Mucosa of descending colon (tissue), 3 donors: Measurements from ENCODE around the gene RLN2. TPM values are rescaled to one million over a fixed set of nuclear protein-coding genes. Genes with fewer than 3 reads are reported as not detected.
"Not testable (repeated sequence)": the region's sequence is repeated elsewhere in the genome, so short reads cannot be mapped to it uniquely, and the experiment has no call there.

Experiments used
- ATAC-seq: fragments of 200-7000 bp; cut with Tn5 transposase; one replicate; pipeline ENCODE4 v1.9.1; 2020; ENCODE audit warnings: mild to moderate bottlenecking, moderate library complexity
- DNase-seq, 3 donors: peaks; one replicate each; pipeline ENCODE4 v3.0.0-alpha.2; 2020
- H3K36me3 ChIP-seq: fragments of 200-600 bp; one replicate; pipeline ENCODE4 v1.8.0; 2021; ENCODE audit warnings: low read depth, mild to moderate bottlenecking
- H3K4me1 ChIP-seq: fragments of 200-600 bp; one replicate; pipeline ENCODE4 v1.8.0; 2021; ENCODE audit warnings: low read depth, mild to moderate bottlenecking
- H3K4me3 ChIP-seq: fragments of 200-600 bp; one replicate; pipeline ENCODE4 v1.8.0; 2021; ENCODE audit warnings: mild to moderate bottlenecking
- H3K9me3 ChIP-seq: fragments of 200-600 bp; one replicate; pipeline ENCODE4 v1.8.0; 2021; ENCODE audit warnings: mild to moderate bottlenecking
- intact Hi-C, 2 donors: fragments of 100-400 bp; cut with DNase I in 1 of 2; cut with micrococcal nuclease in 1 of 2; formaldehyde crosslinking; loops; one replicate each; pipeline versions ENCODE4 v1.11.0 to v1.11.1; 2022; cut with DNase I, micrococcal nuclease
- total RNA-seq, 3 donors: library from RNA; stranded (reverse); fragmentation: NEBNext Ultra II Directional in 2 of 3; extraction: Animal tissue kit (Norgen Biotek cat#: 25700) in 2 of 3; gene quantifications; one replicate each; pipeline versions ENCODE4 v1.2.1 to v1.2.4, GENCODE V29; 2021 to 2023
- TF ChIP-seq, protein P1 (sequence below): fragments of 200-600 bp; IDR thresholded peaks from one replicate; pipeline ENCODE4 v1.8.0; 2022; ENCODE audit warnings: antibody characterized with exemption, mild to moderate bottlenecking
- donor health status: DM: no; HTN: no; CAD: no; lungs with moderate emphysema.
- donor health status: DM: no; HTN: no; CAD: no.
- donor health status: DM: no; HTN: yes; CAD: no.

The RLN2 gene
- total RNA-seq, 3 donors from 2014 or later, result 0.32 to 0.58 TPM; not detected in 1

- TF ChIP-seq, protein P1, sequence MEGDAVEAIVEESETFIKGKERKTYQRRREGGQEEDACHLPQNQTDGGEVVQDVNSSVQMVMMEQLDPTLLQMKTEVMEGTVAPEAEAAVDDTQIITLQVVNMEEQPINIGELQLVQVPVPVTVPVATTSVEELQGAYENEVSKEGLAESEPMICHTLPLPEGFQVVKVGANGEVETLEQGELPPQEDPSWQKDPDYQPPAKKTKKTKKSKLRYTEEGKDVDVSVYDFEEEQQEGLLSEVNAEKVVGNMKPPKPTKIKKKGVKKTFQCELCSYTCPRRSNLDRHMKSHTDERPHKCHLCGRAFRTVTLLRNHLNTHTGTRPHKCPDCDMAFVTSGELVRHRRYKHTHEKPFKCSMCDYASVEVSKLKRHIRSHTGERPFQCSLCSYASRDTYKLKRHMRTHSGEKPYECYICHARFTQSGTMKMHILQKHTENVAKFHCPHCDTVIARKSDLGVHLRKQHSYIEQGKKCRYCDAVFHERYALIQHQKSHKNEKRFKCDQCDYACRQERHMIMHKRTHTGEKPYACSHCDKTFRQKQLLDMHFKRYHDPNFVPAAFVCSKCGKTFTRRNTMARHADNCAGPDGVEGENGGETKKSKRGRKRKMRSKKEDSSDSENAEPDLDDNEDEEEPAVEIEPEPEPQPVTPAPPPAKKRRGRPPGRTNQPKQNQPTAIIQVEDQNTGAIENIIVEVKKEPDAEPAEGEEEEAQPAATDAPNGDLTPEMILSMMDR, result no peak
- no peaks in the 10 kb centered on the region for H3K4me1 ChIP-seq
- DNase-seq, result no peak
- no peak overlapping the region for H3K4me3 ChIP-seq
- peak; percentile 40 for ATAC-seq
- H3K9me3 ChIP-seq, result no peaks in the 10 kb centered on the region
- H3K36me3 ChIP-seq, result no peaks in the 10 kb centered on the region
- intact Hi-C loops, result no loop called here
These were observed 22.5 kb upstream of the RLN2 start for GRCh38 chr9:5326893-5327548.

- no peaks in the 10 kb centered on the region for H3K36me3 ChIP-seq
- H3K9me3 ChIP-seq, result no peaks in the 10 kb centered on the region
- TF ChIP-seq, protein P1, result no peak
- no peak overlapping the region for H3K4me3 ChIP-seq
- intact Hi-C loops, result no loop called here
- ATAC-seq, result no peak
- H3K4me1 ChIP-seq, result no peaks in the 10 kb centered on the region
- DNase-seq, result no peak
These were observed 21.7 kb upstream of the RLN2 start for GRCh38 chr9:5326187-5326586.

DNA sequence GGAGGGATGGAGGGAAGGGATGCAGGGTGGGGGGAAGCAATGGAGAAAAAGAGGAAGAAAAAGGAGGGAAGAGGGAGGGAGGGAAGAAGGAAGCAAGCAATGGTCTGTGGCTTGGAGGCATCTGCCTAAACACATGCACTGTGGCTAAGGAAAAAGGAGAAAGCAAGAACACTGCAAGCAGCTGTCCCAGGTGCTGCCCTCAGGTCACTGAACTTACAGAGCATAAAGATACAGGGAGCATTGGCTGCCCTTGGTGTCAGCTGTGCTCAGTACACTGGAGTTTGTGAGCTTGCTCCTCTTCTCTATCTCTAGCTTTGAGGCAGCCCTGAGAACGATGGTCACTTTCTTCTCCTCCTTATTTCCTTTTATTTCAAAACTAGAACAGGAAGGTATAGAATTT, 17.1 kb upstream of the RLN2 start:
- ATAC-seq, intact Hi-C loops, H3K4me3 ChIP-seq, H3K4me1 ChIP-seq, DNase-seq, H3K36me3 ChIP-seq, H3K9me3 ChIP-seq: not testable (repeated sequence)

DNA sequence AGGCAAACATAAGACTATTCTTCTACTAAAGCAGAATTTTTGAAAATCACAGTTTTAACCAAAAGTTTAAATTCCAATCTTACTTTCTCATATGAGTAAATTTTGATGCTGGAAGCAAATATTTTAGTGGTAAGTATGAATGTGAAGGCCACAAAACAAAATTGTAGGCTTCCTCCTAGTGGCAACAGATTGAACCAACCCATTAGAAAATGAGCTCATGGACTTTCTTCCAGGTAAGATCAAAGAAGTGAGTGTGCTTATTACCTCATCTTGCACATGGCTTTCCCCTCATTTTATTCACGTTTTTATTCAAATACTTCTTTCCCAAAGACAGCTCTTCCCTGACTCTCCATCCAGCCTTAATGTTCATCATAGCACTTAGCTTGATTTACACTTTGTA, 16.5 kb upstream of the RLN2 start:
- no peaks in the 10 kb centered on the region for H3K36me3 ChIP-seq
- intact Hi-C loops, result no loop called here
- no peak for DNase-seq
- no peak for ATAC-seq
- H3K9me3 ChIP-seq, result peaks cover 4% of the 10 kb centered on the region
- no peak overlapping the region for H3K4me3 ChIP-seq
- TF ChIP-seq, protein P1, result no peak
- H3K4me1 ChIP-seq, result no peaks in the 10 kb centered on the region

GRCh38 chr9:5316406-5316805, 11.9 kb upstream of the RLN2 start:
- intact Hi-C loops, H3K4me3 ChIP-seq, H3K4me1 ChIP-seq, H3K36me3 ChIP-seq, DNase-seq, ATAC-seq: not testable (repeated sequence)
- H3K9me3 ChIP-seq, result peaks cover 21% of the 10 kb centered on the region

DNA sequence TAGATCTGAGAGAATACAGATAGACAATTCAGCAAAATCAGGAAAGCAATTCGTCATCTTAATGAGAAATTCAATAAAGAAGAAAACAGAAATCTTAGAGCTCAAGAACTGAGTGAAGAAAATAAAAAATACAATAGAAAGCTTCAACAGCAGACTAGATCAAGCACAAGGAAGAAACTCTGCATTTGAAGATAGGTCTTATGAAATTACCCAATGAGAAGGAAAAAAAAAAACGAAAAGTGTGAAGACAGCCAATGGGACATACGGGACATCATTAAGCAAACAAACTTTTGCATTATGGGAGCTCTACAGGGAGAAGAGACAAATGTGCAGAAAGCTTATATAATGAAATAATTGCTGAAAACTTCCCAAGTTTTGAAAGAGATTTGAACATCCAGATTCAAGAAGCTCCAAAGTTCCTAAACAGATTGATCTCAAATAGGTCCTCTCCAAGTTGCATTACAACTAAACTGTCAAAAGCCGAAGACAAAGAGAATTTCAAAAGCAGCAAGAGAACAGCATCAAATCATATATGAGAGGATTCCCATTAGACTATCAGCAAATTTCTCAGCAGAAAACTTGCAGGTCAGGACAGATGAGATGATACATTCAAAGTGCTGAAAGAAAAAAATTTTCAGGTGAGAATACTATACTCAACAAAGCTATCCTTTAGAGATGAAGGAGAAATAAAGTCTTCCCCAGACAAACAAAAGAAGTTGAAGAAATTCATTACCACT, 10.8 kb upstream of the RLN2 start:
- TF ChIP-seq, protein P1, result no peak
- intact Hi-C loops, result no loop called here
- DNase-seq (no peak), ATAC-seq (no peak)
- Histone ChIP-seq H3K9me3 (peaks cover 21% of the 10 kb centered on the region), H3K4me1 (no peaks in the 10 kb centered on the region), H3K4me3 (no peak overlapping the region), H3K36me3 (no peaks in the 10 kb centered on the region)
